C4-2B (cell line): Measurements from ENCODE around the gene SGK1.

ENCODE experiments used
- ZFX ChIP-seq: fragments of 450-650 bp; IDR thresholded peaks from 2 replicates; pipeline ENCODE4 v1.6.1; 2017
- TF ChIP-seq, protein P1 (sequence below): fragments of 450-650 bp; conservative IDR thresholded peaks from 2 replicates; pipeline ENCODE4 v1.5.1; 2017; ENCODE audit warnings: mild to moderate bottlenecking

DNA sequence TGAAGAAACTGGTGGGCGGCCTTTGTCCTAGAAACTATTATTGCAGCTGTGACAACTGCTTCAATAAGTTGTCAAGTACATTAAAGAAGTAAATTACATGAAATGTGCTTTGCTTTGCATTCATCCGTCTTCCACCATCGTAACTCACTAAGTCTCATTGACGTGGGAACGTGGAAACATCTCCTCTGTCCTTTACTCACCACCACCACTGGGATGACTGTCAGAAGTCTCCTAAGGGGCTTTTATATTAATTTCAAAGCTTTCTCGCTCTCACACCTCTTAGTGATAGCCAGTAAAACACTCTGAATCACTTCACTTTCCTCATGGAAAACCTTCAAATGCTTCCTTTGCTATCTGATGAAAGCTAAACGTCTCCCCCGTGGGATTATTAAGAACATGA, 153.6 kb downstream of the SGK1 start:
- TF ChIP-seq, protein P1, sequence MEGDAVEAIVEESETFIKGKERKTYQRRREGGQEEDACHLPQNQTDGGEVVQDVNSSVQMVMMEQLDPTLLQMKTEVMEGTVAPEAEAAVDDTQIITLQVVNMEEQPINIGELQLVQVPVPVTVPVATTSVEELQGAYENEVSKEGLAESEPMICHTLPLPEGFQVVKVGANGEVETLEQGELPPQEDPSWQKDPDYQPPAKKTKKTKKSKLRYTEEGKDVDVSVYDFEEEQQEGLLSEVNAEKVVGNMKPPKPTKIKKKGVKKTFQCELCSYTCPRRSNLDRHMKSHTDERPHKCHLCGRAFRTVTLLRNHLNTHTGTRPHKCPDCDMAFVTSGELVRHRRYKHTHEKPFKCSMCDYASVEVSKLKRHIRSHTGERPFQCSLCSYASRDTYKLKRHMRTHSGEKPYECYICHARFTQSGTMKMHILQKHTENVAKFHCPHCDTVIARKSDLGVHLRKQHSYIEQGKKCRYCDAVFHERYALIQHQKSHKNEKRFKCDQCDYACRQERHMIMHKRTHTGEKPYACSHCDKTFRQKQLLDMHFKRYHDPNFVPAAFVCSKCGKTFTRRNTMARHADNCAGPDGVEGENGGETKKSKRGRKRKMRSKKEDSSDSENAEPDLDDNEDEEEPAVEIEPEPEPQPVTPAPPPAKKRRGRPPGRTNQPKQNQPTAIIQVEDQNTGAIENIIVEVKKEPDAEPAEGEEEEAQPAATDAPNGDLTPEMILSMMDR, result no peak
- no peak for TF ChIP-seq ZFX
